NCI-H1048 (cell line): ENCODE results near the gene LSM7.
A peak's percentile ranks its signal among the peaks of the same experiment; 100 is the strongest.

Experiments
- DNase-seq: peaks from one replicate; lab custom pipeline; 2025; lab: John Stamatoyannopoulos, UW

The LSM7 gene

DNA sequence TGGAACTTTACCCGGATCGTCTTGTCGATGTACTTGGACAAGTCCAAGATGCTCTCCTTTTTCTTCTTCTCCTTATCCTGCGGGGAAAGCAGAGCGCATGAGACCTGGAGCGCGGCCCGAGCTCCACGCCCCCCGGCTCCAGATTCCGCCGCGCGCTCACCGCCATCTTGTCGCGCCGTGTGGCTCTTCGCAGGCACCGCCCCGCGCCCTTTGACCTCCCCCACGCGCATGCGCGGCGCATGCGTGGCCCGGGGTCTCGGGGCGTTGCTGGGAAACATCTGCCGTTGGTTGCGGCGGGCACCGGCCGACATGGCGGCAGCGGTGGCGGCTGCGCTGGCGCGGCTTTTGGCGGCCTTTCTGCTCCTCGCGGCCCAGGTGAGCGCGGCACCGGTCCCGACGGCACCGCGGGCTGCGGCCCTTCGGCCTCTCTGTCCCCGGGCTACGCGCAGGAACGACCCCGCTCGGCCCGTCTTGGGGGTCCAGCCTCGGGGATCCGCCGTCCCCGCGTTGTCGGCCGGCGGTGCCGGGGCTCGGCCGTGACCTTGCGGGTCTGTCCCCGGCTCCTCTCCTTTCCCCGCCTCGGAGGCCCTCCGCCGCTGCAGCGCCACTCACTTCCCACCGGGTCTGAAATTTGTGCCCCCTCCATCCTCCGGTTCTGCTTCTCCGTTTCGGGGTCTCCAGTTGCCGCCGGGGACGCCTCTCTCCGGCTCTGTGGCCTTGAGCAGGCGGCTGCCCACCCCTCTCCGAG, at the start of gene LSM7, which contains the start of gene SPPL2B:
Gene LSM7 (minus strand): TSS at position 186 of the 748 bp plus-strand sequence. CDS start 20 bp downstream, at position 166.
Gene SPPL2B (plus strand): TSS at position 284 of the 748 bp plus-strand sequence. CDS start 26 bp downstream, at position 310.
- peak; percentile 75 for DNase-seq

GRCh38 chr19:2376784-2377519, 48.6 kb upstream of the LSM7 start:
- no peak for DNase-seq

- DNase-seq, result no peak
Measured at GRCh38 chr19:2375353-2376121, 47.2 kb upstream of the LSM7 start.

DNA sequence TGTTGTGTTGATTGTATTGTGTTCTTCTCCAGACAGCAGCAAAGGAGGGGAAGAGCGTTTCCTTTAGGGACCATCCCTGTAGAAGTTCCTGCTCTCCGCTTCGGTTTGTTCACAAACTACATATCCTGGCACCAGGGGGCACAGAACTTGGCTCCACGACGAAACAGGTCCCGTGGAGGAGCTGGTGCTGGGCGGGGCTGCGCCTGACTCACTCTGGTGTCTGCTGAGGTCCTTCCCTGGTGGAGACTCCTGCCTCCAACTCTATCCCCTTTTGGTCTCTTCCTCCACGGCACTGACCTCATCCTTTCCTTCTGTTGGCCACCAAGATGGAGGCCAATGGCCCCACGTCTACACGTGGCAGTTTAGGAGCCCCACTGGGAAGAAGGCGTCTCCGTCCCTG, 46.4 kb upstream of the LSM7 start:
- DNase-seq, result no peak

GRCh38 chr19:2372076-2372612, 43.8 kb upstream of the LSM7 start:
- DNase-seq, result no peak

DNA sequence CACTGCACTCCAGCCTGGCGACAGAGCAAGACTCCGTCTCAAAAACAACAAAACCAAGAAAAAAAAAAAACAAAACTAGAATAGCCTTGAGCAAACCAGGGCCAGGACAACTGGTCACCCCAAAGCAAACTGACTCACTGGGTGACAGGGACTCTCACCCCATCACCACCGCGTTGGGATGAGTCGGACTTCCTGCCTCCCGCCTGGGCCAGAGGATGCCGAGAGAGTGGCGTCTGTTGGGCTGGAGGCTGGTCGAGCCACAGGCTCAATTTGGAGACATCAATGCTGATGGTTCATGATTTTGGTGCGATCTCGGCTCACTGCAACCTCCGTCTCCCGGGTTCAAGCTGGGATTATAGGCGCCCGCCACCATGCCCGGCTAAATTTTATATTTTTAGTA, 43.3 kb upstream of the LSM7 start:
- DNase-seq, result no peak

DNA sequence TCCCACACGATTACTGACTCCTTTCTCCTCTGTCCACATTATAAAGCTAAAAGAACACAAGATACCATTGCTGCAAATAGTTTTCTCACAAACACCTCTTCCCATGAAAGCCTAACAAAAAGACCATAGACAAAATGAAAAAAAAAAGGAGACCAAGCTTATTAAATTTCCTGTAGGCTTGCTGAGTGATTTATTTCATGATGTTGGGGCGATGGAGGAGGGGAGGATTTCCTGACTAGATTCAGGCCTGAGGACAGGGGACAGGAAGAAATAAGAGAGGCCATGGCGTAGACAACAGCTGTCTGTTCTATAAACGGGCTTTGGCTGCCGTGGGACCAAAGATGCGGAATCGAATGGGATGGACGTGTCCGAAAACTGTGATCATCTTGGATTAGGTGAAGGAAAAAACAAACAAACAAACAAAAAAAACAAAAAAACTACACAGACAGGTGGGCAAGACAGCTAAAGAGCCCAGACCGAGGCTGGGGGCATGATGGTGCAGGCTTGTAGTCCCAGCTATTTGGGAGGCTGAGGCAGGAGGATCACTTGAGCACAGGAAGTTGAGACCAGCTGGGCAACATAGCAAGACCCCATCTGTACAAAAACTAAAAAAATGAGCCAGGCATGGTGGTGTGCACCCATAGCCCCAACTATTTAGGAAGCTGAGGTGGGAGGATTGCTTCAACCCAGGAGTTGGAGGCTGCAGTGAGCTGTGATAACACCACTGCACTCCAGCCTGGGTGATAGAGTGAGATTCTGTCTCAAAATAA, 37.0 kb upstream of the LSM7 start:
- DNase-seq, result no peak

GRCh38 chr19:2363419-2363818, 35.0 kb upstream of the LSM7 start:
- DNase-seq, result no peak

GRCh38 chr19:2362970-2363300, 34.5 kb upstream of the LSM7 start:
- DNase-seq, result no peak

- no peak for DNase-seq
Measured at GRCh38 chr19:2362046-2362969, 33.9 kb upstream of the LSM7 start.

DNA sequence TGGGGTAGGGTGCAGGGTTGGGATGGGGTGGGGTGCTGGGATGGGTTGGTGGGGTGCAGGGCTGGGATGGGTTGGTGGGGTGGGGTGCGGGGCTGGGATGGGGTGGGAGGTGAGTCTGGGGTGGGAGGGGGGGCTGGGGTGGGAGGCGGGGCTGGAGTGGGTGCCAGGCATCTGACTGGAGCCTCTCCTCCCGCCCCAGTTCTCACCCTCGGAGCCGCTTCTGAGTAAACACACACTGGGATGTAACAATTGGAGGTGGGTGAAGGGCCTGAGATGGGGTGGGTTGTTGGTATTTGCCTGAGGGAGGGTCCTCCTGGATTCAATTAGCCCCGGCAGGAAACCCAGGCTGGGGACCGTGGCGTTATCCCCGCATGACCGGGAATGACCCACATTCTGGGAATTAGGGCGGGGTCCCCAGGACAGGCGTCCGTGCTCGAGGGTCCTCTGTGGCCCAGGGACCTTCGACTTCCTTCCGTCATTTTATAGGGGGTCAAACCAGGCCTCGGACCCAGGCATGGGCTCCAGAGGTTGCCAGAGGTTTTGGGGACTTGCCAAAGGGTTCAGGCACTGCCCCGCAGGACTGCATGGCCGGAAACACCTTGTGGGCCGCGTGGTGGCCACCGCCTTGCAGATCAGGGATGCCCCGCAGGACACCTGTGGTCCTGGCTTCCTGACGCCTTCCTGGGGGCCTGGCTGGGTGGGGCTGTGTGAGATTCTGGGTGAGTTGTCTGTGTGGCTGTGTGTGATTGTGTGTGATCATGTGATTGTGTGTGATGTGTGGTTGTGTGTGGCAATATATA, 33.1 kb upstream of the LSM7 start:
- DNase-seq, result no peak

- DNase-seq, result no peak
Measured at GRCh38 chr19:2360833-2361232, 32.4 kb upstream of the LSM7 start.

DNA sequence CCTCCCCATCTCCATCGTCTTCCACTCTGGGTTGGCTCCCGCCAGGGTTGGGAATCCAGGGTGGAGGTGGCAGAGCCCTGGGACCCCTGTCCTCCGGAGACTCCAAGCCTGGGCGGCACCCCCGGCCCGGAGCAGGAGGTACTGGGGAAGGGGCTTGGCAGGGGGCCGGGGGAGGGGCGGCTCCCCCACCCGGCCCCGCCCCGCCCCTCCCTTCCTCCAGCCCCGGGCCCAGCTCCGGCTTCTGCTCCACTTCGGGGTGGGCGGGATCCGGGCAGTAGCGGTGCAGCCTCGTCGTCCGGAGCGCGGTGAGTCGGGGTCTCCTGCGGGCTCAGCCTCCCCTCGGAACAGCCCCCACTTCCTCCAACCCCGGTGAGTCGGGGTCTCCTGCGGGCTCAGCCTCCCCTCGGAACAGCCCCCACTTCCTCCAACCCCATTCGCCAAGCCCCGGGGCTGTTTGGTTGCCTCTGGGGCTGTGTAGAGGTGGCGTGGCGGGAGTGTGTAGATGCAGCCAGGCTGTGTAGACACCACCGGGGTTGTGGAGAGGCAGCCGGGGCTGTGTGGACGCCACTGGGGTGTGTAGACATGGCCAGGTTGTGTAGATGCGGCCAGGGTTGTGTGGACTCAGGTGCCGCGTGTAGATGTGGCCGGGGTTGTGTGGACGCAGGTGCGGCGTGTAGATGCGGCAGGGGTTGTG, 31.8 kb upstream of the LSM7 start, which contains the start of gene TMPRSS9:
Gene TMPRSS9 (plus strand): TSS at position 274 of the 694 bp plus-strand sequence. CDS start 29,521 bp downstream, outside the sequence.
- DNase-seq, result no peak

GRCh38 chr19:2358548-2359173, 30.3 kb upstream of the LSM7 start:
- DNase-seq, result no peak

DNA sequence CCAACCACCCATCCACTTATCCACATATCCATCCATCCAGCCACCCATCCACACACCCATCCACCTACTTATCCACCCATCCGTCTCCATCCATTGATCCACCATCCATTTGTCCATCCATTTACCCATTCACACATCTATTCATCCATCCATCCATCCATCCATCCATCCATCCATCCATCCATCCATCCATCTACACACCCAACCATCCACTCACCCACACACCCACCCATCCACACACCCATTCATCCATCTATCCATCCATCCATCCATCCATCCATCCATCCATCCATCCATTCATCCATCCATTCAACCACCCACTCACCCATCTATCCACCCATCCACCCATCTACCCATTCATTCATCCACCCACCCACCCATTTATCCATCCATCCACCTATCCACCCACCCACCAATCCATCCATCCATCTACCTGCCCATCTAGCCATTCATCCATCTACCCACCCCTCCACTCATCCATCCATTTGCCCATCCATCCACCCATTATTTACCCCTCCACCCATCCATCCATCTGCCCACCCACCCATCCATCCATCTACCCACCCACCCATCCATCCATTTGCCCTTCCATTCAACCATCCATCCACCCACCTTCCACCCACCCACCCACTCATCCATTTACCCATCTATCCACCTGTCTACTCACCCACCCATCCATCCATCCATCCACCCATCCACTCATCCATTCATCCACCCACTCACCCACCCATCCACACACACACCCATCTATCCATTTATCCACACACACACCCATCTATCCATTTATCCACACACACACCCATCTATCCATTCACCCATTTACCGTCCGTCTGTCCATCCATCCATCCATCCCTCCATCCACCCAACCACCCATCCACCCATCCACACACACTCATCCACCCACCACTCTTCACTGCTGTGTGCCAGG, 29.2 kb upstream of the LSM7 start:
- DNase-seq, result no peak

DNA sequence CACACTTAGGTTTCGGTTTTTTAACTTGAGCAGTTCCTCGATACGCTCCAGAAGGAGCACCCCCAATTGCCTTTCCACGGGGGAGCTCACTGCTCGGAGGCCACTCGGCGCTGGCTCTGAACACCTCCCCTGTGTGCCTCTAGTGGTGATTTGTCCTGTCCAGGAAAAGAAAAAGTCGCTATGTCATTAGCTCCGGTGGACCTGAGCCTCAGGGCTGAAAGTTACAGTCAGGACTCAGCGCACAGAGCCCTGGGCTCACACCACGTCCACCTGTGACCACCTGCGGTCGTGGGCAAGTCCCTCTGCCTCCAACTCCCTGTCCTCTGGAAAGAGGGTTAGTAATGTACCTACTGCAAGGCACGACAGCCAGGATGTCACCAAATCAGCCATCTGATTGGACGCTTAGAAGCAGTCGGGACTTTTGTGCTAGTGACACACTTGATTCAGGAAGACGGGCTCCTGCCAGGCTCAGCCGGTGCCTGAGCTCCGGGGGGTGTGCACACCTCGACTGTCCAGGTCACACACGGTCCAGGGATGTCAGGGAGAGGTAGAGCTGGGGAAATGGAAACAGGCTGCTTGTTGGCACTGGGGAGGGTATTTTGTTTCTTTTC, 27.8 kb upstream of the LSM7 start:
- no peak for DNase-seq
